Stimulated activated CD4-positive, alpha-beta T cell treated with anti-CD3 and anti-CD28 coated beads, TNF-alpha, amount 100 ng/mL, for 1 hour (primary cell): Measurements from ENCODE around the gene CMYA5.
"Not testable (repeated sequence)": the region's sequence is repeated elsewhere in the genome, so short reads cannot be mapped to it uniquely, and the experiment has no call there.

Experiments
- DNase-seq, 3 donors: peaks; one replicate each; pipeline ENCODE4 v3.0.0-alpha.2; 2020; ENCODE audit warnings: low read depth in 3 of 3, low spot score in 1 of 3

The CMYA5 gene

DNA sequence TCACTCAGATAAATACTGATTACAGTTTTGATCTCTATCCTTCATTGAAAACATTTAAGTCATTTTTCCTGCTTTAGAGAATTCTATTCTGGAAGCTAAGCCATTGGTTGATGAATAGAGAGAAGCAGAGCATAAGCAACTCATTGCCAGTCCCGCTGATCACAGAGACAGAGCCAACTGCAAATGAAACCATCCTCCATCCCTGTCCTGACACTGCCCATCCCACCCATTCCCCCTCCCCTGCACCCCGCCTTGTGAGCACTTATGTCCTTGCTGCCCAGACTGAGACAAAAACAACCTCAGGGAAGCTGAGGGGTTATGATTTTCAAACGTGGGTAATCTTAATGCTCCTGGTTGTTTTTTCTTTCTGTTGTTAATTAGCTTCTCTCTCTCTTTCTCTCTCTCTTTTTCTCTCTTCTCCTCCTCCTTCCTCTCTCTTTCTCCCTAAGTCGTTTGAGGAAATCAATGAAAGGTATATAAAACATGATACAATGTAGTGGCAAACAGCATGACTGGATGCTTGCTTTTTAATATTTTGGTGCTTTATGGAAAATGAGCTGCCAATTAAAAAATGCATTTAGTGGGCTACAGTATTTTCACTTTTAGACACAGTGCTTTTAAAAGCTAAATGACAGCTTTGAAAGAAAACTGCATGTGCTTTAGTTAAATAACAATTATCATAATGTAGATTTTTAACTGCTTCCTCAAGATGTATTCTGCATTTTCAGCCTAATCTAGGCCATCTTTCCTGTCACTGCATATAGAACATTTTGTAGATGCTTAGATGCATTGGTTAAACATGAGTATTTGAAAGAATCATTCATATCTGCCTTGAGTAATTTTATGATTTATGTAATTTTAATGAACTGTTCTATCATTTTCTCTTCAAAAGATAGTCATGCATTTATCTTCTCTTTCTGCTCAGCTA is 57.3 kb downstream of the CMYA5 start:
- no peak for DNase-seq

DNA sequence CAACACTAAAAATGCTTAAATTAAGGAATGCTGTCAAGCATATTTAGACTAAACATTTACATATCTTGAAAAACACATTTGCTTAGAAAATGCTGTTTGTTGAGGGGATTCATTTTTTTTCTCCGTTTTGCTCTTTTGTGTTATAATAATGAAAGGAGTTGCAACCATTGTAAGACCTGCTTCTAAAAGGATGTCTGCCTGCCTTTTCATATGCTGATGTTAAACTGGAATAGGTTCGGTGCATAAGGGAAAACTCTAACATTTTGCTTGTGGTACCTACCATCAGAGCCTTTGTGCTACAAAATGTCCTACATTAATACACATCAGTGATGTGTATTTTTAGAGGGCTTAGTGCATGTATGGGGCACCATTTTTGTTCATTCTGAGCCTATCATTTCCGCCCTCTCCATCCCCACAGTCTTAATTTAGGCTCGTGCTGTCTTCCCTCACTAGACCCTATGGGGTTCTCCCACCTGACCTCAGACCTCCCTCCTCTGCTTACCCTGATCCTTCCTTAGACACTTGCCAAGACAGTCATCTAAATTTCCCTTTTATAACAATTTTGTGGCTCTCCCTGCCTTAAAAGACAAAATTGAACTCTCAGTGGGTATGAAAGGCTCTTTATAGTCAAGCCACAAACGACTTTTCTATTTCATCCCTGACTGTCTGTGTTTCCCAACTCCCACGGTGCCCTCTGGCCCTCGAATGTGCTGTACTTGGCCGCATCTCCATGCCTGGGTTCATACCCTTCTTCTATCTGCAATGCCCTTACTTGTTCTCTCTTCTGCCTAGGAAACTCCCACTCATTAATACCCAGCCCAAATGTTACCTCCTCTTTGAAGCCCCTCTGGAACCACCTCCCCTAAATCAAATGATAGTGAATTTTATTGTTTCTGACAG is 61.2 kb downstream of the CMYA5 start:
- DNase-seq: no peak

DNA sequence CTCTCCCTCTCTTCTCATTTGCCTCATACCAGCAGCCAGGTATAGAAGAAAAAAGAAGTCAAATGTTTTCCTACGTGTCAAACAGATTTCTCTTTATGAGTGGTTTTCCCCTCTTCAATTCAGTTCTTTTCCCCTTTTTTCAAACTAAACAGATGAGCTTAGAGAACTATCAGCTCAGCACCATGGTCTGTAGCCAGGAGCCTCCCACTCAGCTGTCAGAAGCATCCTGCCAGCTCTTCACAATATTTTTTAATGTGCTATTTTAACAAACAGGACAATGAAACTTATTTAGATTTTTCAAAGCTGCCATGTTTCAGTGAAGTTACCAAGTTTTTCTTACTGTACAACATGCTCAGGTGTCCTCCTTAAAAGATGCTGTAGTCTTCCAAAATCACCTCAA is 63.5 kb downstream of the CMYA5 start:
- no peak for DNase-seq

DNA sequence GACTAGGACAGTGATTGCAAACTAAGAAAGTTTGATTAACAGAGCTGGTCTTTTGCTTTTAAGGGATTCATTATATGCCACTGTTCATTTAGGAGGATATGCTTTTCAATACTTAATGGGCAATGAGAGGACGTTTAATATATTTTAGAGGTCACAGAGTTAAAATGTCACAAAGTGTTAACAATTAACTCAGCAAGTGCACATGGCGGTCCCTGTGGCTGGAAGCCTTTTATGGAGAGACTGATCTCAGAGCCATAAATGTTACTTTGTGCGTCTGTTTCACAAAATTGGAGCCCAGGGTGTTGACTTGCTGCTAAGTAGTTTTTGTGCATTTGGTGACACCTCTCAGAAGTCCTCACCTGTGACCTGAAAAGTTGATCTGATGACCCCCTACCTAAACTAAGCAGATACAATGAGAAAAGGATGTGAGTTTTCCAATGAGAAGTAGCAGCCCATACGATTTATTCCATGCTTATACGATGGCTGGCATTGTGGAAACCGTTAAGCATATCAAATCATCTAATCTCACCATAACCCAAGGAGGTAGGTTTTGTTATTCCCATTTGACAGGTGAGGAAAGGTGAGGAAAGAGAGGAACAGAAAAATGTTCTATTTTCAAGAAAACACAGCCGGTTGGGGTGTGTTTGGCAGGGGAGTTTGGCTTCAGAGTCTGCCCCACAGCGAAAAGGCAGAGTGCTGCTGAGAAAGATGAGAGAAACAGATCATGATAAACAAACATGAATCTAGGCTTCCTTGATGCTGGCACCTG is 64.4 kb downstream of the CMYA5 start:
- DNase-seq: no peak

DNA sequence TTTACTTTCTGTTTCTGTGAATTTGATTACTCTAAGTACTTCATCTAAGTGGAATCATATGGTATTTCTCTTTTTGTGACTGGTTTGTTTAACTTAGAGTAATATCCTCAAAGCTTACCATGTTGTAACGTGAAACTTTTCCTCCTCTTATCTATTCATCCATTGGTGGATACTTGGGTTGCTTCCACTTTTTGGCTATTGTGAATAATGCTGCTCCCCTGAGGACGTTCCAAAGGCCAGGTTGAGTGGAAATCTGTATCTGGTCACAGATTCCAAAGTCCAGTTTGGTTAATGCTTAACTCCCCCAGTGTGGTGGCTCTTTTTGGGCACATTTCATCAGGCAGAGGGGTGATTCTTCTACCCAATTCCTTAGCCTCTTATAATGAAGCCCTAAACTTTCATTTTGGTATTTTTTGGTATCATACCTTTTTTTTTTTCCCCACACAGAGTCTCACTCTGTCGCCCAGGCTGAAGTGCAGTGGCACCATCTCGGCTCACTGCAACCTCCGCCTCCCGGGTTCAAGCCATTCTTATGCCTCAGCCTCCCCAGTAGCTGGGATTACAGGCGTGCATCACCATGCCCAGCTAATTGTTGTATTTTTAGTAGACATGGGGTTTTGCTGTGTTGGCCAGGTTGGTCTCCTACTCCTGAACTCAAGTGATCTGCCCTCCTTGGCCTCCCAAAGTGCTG is 65.4 kb downstream of the CMYA5 start:
- no peak for DNase-seq

DNA sequence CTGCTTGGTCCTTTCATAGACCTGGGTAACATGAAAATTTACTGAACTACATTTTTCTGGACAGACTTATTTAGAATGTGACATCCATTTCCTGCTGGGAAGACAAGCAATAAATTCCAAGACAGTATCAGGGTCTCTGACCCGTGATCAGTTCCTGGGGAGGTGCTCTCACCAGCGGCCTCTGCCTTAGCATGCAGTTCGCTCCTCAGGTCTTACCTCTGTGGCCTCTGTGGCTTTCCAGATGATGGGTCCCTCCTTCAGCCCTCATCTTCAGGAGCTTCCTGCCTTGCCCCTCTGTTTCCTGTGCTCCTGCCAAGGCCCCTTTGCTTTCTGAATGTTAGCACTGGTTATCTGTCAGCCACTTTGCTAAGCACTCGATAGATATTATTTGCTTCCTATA is 66.4 kb downstream of the CMYA5 start:
- no peak for DNase-seq

DNA sequence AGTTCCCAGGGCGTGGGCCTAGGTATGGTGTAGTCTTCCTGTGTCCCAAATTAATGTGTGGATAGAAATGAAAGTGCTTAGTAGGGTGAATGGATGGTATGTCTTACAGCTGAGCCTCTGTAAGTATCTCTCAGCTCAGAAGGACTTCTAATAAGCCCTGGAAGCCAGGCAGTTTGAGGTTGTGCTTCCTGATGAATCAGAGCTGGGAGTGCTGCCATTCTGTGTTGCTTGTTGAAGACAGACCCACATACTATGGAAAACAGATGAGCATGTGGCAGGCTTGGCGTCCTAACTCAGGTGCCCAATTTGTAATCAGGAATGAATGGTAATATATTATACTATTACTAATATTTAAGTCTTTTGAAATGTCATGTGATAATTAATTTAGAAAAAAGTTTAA is 69.8 kb downstream of the CMYA5 start:
- no peak for DNase-seq

DNA sequence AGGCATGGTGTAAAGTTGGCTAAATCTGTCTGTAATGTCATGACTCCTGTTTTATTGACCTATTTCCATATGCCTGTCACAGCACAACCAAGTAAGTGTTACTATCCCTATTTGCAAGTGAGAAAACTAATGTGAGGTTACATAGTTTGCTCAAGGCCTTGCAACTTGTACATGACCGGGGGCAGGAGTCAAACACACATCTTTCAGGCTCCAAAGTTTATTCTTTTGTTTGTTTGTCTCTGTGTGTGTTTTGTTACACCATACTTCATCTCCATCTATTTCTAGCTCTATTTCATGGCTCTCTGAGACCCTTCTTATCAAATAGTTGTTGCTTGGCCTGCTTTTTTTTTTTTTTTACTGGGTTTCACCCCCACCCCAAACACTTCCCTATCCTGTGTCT is 70.2 kb downstream of the CMYA5 start:
- DNase-seq: no peak

DNA sequence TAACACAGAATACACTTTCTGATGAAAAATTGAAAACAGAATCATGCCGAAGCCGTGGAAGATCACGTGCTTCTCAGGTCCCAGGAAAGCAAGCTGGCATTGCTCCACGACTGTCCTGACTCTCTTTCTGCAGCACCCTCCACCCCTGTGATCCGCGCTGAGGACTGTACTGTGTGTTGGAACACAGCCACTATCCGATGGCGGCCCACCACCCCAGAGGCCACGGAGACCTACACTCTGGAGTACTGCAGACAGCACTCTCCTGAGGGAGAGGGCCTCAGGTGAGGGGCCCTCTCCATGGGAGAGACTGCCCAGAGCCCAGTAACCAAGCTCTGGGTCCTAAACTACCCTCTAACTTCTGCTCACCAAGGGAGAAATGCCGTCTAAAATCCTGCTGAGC is 73.3 kb downstream of the CMYA5 start:
- no peak for DNase-seq

DNA sequence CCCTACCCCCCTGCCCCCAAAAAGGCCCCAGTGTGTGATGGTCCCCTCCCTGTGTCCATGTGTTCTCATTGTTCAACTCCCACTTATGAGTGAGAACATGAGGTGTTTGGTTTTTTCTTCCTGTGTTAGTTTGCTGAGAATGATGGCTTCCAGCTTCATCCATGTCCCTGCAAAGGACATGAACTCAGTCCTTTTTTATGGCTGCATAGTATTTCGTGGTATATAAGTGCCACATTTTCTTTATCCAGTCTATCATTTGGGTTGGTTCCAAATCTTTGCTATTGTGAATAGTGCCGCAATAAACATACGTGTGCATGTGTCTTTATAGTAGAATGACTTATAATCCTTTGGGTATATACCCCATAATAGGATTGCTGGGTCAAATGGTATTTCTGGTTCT is 74.5 kb downstream of the CMYA5 start:
- not testable (repeated sequence) for DNase-seq

DNA sequence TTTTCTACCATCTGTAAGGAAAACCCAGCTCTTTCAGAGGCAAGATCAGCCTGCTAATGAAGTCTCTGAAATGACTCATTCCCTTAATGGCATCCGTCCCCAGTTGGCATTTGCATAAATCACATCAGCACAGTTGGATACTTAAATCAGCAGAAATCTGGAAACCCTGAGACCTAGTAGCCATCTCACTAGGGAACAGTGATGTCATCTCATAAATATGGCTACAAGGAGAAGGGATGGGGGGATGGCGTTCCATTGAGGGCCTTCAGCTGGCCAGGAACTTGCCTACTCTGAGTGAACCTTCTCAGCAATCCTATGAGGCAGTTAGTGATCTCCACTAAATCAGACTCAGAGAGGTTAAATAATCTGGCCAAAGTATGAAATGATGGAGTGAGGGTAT is 81.8 kb downstream of the CMYA5 start:
- DNase-seq: no peak

DNA sequence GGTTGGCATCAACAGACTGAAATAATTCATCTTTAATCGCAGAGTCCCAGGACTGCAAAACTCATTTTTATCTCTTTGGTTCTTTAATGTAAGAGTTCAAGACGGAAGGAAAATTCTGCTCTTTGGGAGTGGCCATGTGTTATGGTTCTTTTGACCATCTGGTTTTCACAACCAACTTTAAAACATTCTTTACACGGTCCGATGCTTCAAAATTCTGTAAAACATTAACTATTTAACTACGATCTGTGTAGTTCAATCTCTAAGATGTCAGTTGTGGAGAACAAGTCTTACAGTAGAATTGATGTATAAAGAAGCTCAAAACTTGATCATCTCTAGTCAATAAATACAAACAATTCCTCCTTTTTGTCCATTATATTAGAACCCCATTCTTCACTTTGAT is 83.0 kb downstream of the CMYA5 start:
- DNase-seq: no peak

DNA sequence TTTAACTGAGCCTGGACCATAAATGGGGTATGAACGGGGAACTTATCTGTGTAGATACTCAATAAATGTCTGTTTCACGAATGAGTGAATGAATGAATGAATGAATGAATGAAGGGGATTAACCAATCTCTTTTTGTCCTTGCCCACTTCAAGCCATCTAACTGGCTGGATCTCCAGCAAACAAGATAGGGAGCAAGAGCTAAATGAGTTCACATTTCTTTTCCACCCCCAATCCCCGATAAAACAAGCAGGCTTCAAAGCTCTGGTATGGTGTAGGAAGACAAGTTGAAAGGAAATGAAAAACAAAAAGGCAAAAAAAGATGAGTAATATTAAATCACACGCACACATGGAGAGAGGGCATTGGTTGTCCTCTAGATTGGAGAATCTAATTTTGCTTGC is 84.0 kb downstream of the CMYA5 start:
- no peak for DNase-seq

DNA sequence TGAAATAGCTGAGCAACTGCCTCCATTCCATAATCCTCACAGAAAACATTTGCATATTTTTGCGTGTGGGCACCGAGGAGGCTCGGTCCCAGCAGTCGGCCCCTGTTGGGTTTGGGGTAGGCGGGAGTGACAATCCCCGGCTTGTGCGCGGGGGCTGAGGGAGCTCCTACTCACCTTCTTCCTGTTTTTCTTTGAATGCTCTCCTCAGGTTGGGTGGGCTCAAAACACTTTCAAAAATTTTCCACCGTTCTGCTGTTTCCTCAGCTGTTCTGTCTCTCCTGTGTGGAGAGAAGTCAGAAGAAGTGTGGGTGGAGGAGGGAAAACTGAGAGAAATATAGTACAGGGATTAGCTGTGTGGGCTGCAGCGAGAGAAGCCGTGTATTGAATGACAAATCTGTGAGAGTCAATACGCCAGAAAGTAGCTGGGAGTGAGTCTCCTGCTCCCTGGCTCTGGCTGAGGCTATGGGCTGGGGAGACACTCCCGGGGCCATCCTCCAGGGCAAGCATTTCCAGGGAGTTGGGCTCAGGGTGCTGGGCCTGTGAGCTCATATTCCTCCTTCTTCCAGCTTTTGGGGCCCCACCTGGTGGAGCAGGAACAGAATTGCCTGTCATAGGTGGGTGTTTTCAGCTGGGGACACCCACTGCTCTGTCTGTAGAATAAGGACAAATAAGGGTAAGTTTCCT is 84.7 kb downstream of the CMYA5 start:
- DNase-seq: no peak

DNA sequence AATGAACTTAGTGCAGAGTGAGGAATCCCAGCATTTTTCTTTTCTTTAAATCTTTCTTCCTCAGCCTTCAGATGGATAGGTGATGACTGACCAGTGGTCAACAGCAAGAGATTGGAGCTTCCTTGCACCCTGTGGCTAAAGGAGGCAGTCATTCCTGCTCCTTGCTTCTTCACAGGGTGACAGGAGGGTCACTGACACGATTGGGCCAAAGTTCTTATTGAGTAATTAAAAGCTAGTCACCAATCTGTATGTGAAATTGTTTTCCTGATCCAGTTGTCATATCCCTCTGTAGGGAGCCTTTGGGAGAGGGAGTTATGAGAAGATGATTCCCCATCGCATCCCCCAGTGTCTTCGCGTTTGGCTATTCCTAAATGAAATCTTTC is 85.2 kb downstream of the CMYA5 start:
- no peak for DNase-seq

DNA sequence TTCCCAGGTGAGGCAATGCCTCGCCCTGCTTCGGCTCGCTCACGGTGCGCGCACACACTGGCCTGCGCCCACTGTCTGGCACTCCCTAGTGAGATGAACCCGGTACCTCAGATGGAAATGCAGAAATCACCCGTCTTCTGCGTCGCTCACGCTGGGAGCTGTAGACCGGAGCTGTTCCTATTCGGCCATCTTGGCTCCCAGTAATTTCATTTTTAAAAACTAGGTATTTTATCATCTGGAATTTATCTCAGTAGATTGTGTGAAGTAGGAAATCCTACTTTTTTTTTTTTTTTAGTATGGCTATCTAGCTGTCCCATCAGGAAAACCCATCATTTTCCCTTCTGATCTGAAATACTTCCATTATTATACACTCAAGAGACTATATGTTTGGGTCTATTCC is 95.1 kb downstream of the CMYA5 start:
- DNase-seq: not testable (repeated sequence)

DNA sequence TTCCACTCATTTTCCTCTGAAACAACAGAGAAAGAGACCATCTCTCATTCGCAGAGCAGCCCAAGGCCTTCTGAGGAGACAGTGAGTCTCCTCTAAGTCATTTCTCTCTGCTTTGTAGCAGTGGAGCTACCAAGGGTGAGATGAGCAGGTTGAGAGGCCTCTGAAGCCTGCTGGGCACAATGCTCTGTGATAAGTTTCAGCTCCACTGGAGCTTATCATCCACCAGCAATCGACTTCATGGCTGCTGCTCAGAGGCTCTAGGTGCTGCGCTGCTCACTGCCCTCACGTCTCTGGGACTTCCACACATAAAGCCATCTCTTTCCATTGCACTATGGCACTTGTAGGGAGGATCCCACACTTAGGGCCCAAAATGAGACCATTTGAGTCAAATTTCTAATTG is 96.3 kb downstream of the CMYA5 start:
- DNase-seq: no peak

DNA sequence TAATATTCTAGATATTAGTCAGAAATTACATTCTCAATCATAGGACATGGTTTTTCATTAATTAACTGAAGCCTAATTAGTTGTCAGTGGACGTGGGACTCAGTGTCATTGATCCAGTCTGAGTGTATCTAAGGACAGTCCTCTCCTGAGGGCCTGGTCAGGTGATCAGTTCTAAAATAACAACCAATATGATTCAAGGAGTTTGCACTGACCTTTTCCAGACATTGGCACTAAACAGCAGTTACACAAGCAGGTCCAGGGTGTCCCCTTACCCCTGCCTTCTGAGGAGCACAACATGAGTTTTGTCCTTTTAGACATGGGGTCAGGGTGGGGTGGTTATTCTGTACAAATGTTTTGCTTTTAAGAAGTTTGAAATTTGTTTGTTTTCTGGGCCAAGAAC is 97.8 kb downstream of the CMYA5 start:
- no peak for DNase-seq

DNA sequence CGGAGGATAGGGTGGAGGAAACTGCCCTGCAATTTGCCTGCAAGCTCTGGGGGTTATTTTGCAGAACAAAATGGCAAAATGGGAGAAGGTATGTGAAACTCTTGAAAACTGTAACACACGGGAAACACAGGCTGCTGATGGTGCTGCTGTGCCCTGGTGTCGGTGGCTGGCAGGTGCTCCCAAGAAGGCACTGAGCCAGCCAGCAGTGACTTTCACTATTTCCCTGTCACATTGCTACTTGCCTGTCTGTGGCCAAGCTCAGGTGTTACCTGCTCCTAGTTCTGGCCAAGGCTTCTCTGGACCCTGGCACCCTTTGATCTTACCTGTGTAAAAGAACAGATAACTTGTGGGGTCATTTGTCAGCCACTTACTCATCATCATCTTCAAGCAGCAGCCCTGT is 102.2 kb downstream of the CMYA5 start:
- DNase-seq: no peak

DNA sequence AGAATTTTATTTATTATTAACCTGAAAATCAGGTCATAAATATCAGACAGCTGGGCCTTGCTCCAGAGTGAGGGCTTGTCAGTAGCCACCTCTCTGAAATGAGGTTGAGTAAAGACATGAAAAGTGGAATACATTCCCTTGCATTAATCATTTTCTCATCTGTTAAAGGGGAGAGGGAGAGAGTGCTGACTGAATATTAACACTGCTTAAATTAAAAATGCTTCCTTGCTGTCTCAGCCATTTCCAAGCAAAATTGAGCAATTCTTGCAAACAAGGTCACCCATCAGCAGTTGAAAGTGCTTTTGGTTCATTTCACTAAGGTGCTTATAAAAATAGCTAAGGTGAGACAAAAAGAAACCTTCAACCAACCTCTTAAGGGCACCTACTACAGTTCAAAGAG is 102.8 kb downstream of the CMYA5 start:
- DNase-seq: no peak
